HG03342 (cell line): ENCODE measurements around the gene DOCK4.

Source experiments
- ATAC-seq: cut with Tn5 transposase; IDR thresholded peaks from one replicate; pipeline ENCODE4 v1.9.1; 2021; ENCODE audit warnings: mild to moderate bottlenecking, moderate library complexity; ENCODE audit not compliant: unreplicated experiment

The DOCK4 gene

GRCh38 chr7:111982133-111982532, 224.1 kb downstream of the DOCK4 start:
- no peak for ATAC-seq

- ATAC-seq: no peak
Measured at GRCh38 chr7:111980725-111981124, 225.5 kb downstream of the DOCK4 start.

- no peak for ATAC-seq
Measured at GRCh38 chr7:111975346-111975745, 230.9 kb downstream of the DOCK4 start.

GRCh38 chr7:111960984-111961383, 245.2 kb downstream of the DOCK4 start:
- no peak for ATAC-seq

- ATAC-seq: no peak
Measured at GRCh38 chr7:111958896-111959295, 247.3 kb downstream of the DOCK4 start.

- ATAC-seq: no peak
Measured at GRCh38 chr7:111958431-111958830, 247.8 kb downstream of the DOCK4 start.

- ATAC-seq: no peak
Measured at GRCh38 chr7:111955616-111956015, 250.6 kb downstream of the DOCK4 start.

GRCh38 chr7:111954474-111955381, 251.5 kb downstream of the DOCK4 start:
- no peak for ATAC-seq

- no peak for ATAC-seq
Measured at GRCh38 chr7:111954056-111954455, 252.1 kb downstream of the DOCK4 start.

GRCh38 chr7:111953611-111954010, 252.6 kb downstream of the DOCK4 start:
- ATAC-seq: no peak

GRCh38 chr7:111952783-111953182, 253.4 kb downstream of the DOCK4 start:
- ATAC-seq: no peak

- no peak for ATAC-seq
Measured at GRCh38 chr7:111951052-111951451, 255.1 kb downstream of the DOCK4 start.

GRCh38 chr7:111942450-111943081, 263.6 kb downstream of the DOCK4 start:
- no peak for ATAC-seq

GRCh38 chr7:111937163-111937562, 269.0 kb downstream of the DOCK4 start:
- ATAC-seq: no peak

GRCh38 chr7:111933609-111934008, 272.6 kb downstream of the DOCK4 start:
- no peak for ATAC-seq

GRCh38 chr7:111931958-111932357, 274.2 kb downstream of the DOCK4 start:
- ATAC-seq: no peak

- no peak for ATAC-seq
Measured at GRCh38 chr7:111931016-111931517, 275.1 kb downstream of the DOCK4 start.

GRCh38 chr7:111929264-111929663, 276.9 kb downstream of the DOCK4 start:
- ATAC-seq: no peak

GRCh38 chr7:111927353-111928019, 278.7 kb downstream of the DOCK4 start:
- no peak for ATAC-seq

GRCh38 chr7:111920329-111920728, 285.9 kb downstream of the DOCK4 start:
- no peak for ATAC-seq

GRCh38 chr7:111919631-111920179, 286.5 kb downstream of the DOCK4 start:
- no peak for ATAC-seq
